Measurements from ENCODE around the gene EMC8.
A peak's percentile ranks its signal among the peaks of the same experiment; 100 is the strongest.

The EMC8 gene

GRCh38 chr16:85749771-85750145, 49.6 kb downstream of the EMC8 start:
- H3K27ac ChIP-seq: no peak overlapping the region
- H3K4me2 ChIP-seq (ENCODE audit: low read length): peak overlapping the region; percentile 93
- H3K36me3 ChIP-seq (ENCODE audit: control insufficient read depth, insufficient read depth, low read length): no peaks in the 10 kb centered on the region
- H3K4me3 ChIP-seq (ENCODE audit: low read depth, low read length): peak overlapping the region; percentile 58
- no peak overlapping the region for H3K9ac ChIP-seq
- peak overlapping the region; percentile 91 for H2AFZ ChIP-seq
- H3K4me1 ChIP-seq: peaks cover 13% of the 10 kb centered on the region
- no peaks in the 10 kb centered on the region for H3K27me3 ChIP-seq (ENCODE audit: control insufficient read depth, insufficient read depth, low read length)
- H3K9me3 ChIP-seq (ENCODE audit: control insufficient read depth, low read length): no peaks in the 10 kb centered on the region
- no peak for TF ChIP-seq CTCF (IDR thresholded peaks at IDR 0.05)
- H3K79me2 ChIP-seq: no peaks in the 10 kb centered on the region

DNA sequence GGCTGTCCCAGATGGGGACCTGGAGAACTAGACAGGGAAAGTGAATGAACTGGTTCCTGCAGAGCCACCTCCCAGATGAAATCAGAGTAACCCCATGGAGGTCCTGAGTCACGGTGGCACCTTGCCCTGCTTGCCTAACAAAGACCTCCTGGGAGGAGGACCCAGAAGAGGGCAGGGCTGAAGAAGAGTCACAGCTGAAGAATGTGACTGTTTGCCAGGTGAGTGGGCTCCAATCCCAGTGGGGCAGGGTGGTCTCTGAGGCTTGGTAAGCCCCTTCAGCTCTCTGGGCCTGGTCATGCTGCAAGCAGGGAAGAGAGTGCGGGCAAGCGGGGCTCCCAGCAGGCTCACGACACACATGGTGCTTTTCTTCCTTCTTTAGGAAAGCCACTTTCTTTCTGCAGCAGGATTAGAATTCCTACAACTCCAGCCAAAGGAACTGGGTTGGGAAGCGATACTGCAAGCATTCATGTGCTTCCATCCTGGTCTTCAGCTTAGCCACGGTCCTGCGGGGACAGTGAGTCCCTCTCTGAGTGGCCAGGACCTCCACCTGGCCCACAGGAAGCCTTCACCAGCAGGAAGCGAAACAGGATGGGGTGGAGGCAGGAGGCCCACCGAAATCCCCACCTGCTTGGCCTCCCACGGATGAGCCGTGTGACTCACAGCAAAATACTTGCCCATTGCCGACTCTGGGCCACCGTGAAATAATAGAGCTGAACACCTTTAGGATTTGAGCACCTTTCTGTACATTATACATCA, 52.7 kb downstream of the EMC8 start:
- Histone ChIP-seq H3K36me3 (ENCODE audit: control insufficient read depth, insufficient read depth, low read length) (no peaks in the 10 kb centered on the region), H3K27ac (peak overlapping the region; percentile 46), H3K4me3 (ENCODE audit: low read depth, low read length) (no peak overlapping the region), H3K9me3 (ENCODE audit: control insufficient read depth, low read length) (no peaks in the 10 kb centered on the region), H3K9ac (no peak overlapping the region), H3K27me3 (ENCODE audit: control insufficient read depth, insufficient read depth, low read length) (no peaks in the 10 kb centered on the region), H3K79me2 (no peaks in the 10 kb centered on the region), H2AFZ (no peak overlapping the region), H3K4me2 (ENCODE audit: low read length) (no peak overlapping the region), H3K4me1 (peaks cover 22% of the 10 kb centered on the region)
- TF ChIP-seq CTCF (IDR thresholded peaks at IDR 0.05): no peak

GRCh38 chr16:85738923-85739715, 60.2 kb downstream of the EMC8 start:
- H3K4me2 ChIP-seq (ENCODE audit: low read length): no peak overlapping the region
- no peaks in the 10 kb centered on the region for H3K27me3 ChIP-seq (ENCODE audit: control insufficient read depth, insufficient read depth, low read length)
- H3K9ac ChIP-seq: no peak overlapping the region

GRCh38 chr16:85736921-85737320, 62.4 kb downstream of the EMC8 start:
- no peaks in the 10 kb centered on the region for H3K4me1 ChIP-seq
- no peaks in the 10 kb centered on the region for H3K27me3 ChIP-seq (ENCODE audit: control insufficient read depth, insufficient read depth, low read length)
- no peak overlapping the region for H3K4me3 ChIP-seq (ENCODE audit: low read depth, low read length)
- H3K9me3 ChIP-seq (ENCODE audit: control insufficient read depth, low read length): no peaks in the 10 kb centered on the region
- no peak overlapping the region for H3K27ac ChIP-seq
- H3K79me2 ChIP-seq: no peaks in the 10 kb centered on the region
- H3K4me2 ChIP-seq (ENCODE audit: low read length): no peak overlapping the region
- no peak overlapping the region for H2AFZ ChIP-seq
- no peak overlapping the region for H3K9ac ChIP-seq
- H3K36me3 ChIP-seq (ENCODE audit: control insufficient read depth, insufficient read depth, low read length): no peaks in the 10 kb centered on the region
- no peak for TF ChIP-seq CTCF (IDR thresholded peaks at IDR 0.05)

More at GRCh38 chr16:85738923-85739715, 60.2 kb downstream of the EMC8 start:
- Histone ChIP-seq H3K79me2 (no peaks in the 10 kb centered on the region), H3K9me3 (ENCODE audit: control insufficient read depth, low read length) (no peaks in the 10 kb centered on the region), H2AFZ (no peak overlapping the region), H3K4me3 (ENCODE audit: low read depth, low read length) (no peak overlapping the region), H3K4me1 (peaks cover 8% of the 10 kb centered on the region), H3K36me3 (ENCODE audit: control insufficient read depth, insufficient read depth, low read length) (no peaks in the 10 kb centered on the region), H3K27ac (no peak overlapping the region)
- TF ChIP-seq CTCF (IDR thresholded peaks at IDR 0.05): no peak
